Measurements from ENCODE around the gene DELE1. TPM values are rescaled to one million over a fixed set of nuclear protein-coding genes. Genes with fewer than 3 reads are reported as not detected.
"Not testable (repeated sequence)": the region's sequence is repeated elsewhere in the genome, so short reads cannot be mapped to it uniquely, and the experiment has no call there.

DELE1 gene
- total and polyA plus RNA-seq, 3 experiments from 2014 or later, result 27.3 to 50.2 (median 48.8) TPM

DNA sequence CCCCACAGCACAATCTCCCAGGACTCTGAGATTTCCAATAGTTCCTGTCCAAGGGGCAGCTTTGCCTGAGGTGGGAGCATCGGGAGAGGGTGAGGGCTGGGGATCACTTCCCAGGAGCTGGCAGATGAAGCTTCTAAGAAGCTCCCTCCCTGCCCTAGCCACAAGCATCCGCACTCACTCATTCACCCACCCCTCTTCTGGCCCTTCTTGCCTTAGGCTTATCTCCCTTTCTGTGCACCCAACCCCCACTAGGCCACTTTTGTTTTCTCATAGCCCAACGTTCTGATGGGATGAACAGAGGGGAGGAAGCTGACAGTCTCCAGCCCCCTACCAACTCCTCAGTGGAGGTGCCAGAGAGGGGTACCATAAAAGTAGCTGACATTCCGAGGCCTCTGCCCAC is 41.8 kb upstream of the DELE1 start:
- H3K4me1 Mint-ChIP-seq, result peaks cover 17 to 27% (median 27%) of the 10 kb centered on the region in 3 donors
- no peak for DNase-seq
- H3K4me3 Mint-ChIP-seq, result no peak overlapping the region
- Histone ChIP-seq H3K27ac (ENCODE audit: low read depth, low read length) (no peak overlapping the region), H3K36me3 (ENCODE audit: insufficient read depth, low read length) (no peaks in the 10 kb centered on the region), H3K9me3 (ENCODE audit: low read length) (no peaks in the 10 kb centered on the region), H3K4me3 (ENCODE audit: low read length) (no peak overlapping the region), H3K4me1 (ENCODE audit: insufficient read depth, low read length) (peaks cover 18% of the 10 kb centered on the region), H3K27me3 (ENCODE audit: insufficient read depth, low read length, poor library complexity, severe bottlenecking) (peaks cover 68% of the 10 kb centered on the region)
- H3K27me3 Mint-ChIP-seq, result peaks cover 74 to 82% of the 10 kb centered on the region in 2 donors
- no peaks in the 10 kb centered on the region for H3K36me3 Mint-ChIP-seq
- CTCF ChIA-PET, result interaction anchor here (0.8 to 9.0 kb wide), 10 partner anchors 10 to 223 kb away, joined by 3 to 184 read pairs (median 4); partner anchors contain the start of gene RNF14
- no peaks in the 10 kb centered on the region for H3K9me3 Mint-ChIP-seq
- POLR2A ChIA-PET, result interaction anchor here (0.6 kb wide), 1 partner anchor 96 kb away, joined by 3 read pairs; no protein-coding TSS in a partner anchor
- H3K27ac Mint-ChIP-seq, result no peak overlapping the region

DNA sequence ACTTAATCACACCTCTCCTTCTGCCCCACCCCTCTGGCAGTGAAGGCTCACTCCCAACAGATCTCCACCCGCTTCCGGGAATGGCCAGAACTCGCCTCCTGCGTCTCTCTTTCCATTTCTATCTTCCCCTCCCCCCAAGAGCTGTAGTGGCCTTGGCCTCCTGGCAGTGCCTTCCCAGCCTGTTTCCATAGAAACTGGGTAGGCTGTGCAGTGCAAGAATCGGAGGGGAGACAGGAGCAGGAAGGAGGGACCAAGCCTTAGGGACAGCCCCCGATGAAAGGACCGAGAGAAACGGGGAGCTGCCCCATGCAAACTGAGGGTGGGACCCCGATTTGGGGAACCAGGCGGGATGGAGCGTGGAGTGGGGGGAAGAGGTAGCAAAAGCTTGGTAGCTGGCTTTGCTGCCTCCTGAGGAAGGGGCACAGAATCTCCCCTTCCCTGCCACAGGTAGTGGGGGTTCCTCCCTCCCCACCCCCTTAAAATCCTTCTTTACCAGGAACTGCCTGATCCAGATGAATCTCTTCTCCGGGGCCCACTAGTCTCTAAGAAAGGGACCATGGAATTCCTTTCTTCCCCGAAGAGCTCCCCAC is 41.0 kb upstream of the DELE1 start:
- H3K27ac Mint-ChIP-seq, result no peak overlapping the region
- H3K27ac ChIP-seq (ENCODE audit: low read depth, low read length), result no peak overlapping the region
- H3K27me3 Mint-ChIP-seq, result peaks cover 67 to 75% of the 10 kb centered on the region in 2 donors
- H3K36me3 ChIP-seq (ENCODE audit: insufficient read depth, low read length), result no peaks in the 10 kb centered on the region
- no peaks in the 10 kb centered on the region for H3K9me3 Mint-ChIP-seq
- H3K27me3 ChIP-seq (ENCODE audit: insufficient read depth, low read length, poor library complexity, severe bottlenecking), result peaks cover 60% of the 10 kb centered on the region
- peaks cover 10% of the 10 kb centered on the region for H3K4me1 ChIP-seq (ENCODE audit: insufficient read depth, low read length)
- peaks cover 9 to 19% (median 19%) of the 10 kb centered on the region in 3 donors for H3K4me1 Mint-ChIP-seq
- H3K4me3 ChIP-seq (ENCODE audit: low read length), result no peak overlapping the region
- ChIA-PET POLR2A (interaction anchor here (0.9 to 1.2 kb wide), 2 partner anchors 180 to 191 kb away, joined by 3 to 5 read pairs; no protein-coding TSS in a partner anchor), CTCF (interaction anchor here (0.6 to 9.0 kb wide), 7 partner anchors 75 to 223 kb away, joined by 4 to 184 read pairs (median 54); partner anchors contain the start of gene RNF14)
- H3K4me3 Mint-ChIP-seq, result no peak overlapping the region
- H3K36me3 Mint-ChIP-seq, result no peaks in the 10 kb centered on the region
- DNase-seq, result no peak
- H3K9me3 ChIP-seq (ENCODE audit: low read length), result no peaks in the 10 kb centered on the region

DNA sequence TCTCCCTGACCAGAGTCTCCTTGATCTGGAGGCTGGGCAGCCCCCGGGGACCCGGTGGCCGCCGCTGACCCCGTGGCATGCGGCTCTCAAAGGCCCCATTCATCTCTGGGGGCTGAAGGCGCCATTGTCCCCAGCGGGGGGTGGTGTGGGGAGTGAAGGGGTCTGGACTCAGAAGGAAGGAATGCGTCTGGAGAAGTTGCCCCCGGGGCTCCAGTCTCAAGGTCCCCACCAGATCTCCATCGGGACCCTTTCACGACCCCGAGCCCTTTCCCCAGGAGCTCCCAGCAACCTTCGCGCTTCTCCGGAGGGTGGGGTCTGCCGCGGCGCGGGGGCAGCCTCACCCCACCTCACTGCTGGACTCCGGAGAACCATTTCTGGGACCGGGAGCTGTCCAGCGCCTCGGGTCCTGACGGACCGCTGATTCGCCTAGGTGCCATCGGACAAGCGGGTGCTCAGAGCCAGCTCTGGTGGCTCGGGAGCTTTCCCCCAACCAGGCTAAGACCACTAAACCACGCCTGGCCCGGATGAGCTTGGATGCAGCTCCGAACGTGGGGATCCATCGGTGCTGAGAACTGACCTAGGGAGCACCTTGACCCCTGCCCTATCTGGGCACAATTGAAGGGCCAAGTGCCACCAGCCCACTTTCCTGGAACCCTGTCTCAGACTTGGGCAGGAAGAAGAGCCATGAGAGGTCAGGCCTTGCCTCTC is 40.3 kb upstream of the DELE1 start:
- Histone ChIP-seq H3K27me3 (ENCODE audit: insufficient read depth, low read length, poor library complexity, severe bottlenecking) (peaks cover 58% of the 10 kb centered on the region), H3K36me3 (ENCODE audit: insufficient read depth, low read length) (no peaks in the 10 kb centered on the region), H3K9me3 (ENCODE audit: low read length) (no peaks in the 10 kb centered on the region), H3K4me3 (ENCODE audit: low read length) (no peak overlapping the region), H3K27ac (ENCODE audit: low read depth, low read length) (no peak overlapping the region), H3K4me1 (ENCODE audit: insufficient read depth, low read length) (peaks cover 7% of the 10 kb centered on the region)
- Mint-ChIP-seq H3K9me3 (no peaks in the 10 kb centered on the region), H3K4me3 (no peak overlapping the region), H3K27ac (no peak overlapping the region), H3K4me1 (peaks cover 9 to 17% (median 17%) of the 10 kb centered on the region in 3 donors), H3K27me3 (peaks cover 66 to 73% of the 10 kb centered on the region in 2 donors), H3K36me3 (no peaks in the 10 kb centered on the region)
- no peak for DNase-seq
- POLR2A ChIA-PET, result interaction anchor here (0.9 to 1.2 kb wide), 2 partner anchors 181 to 192 kb away, joined by 3 to 5 read pairs; no protein-coding TSS in a partner anchor
- CTCF ChIA-PET, result interaction anchor here (0.6 to 9.0 kb wide), 7 partner anchors 76 to 224 kb away, joined by 4 to 184 read pairs (median 54); partner anchors contain the start of gene RNF14

DNA sequence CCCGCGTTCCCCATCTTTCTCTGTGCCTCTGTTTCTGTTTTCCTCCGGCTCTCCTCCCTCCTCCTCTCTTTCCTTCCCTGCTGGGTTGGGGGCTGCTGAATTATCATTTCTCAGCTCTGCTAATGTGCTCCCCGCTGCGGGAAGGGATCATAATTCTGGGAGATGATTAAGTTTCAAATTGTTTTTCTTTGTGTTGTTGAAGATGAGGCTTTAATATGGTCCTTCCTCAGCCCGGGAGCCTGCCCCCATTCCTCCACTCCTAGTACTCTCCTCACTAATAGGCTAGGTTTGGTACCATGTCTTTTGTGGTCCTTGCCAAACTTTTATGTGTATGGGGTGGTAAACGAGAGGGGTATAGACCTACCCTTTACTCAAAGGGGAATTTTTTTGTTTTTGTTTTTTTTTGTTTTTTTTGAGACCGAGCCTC is 39.8 kb upstream of the DELE1 start:
- Histone ChIP-seq H3K27me3 (ENCODE audit: insufficient read depth, low read length, poor library complexity, severe bottlenecking) (peaks cover 54% of the 10 kb centered on the region), H3K36me3 (ENCODE audit: insufficient read depth, low read length) (no peaks in the 10 kb centered on the region), H3K27ac (ENCODE audit: low read depth, low read length) (no peak overlapping the region), H3K9me3 (ENCODE audit: low read length) (no peaks in the 10 kb centered on the region), H3K4me3 (ENCODE audit: low read length) (no peak overlapping the region), H3K4me1 (ENCODE audit: insufficient read depth, low read length) (peaks cover 2% of the 10 kb centered on the region)
- H3K36me3 Mint-ChIP-seq, result no peaks in the 10 kb centered on the region
- POLR2A ChIA-PET, result no interaction called here
- no peak overlapping the region for H3K27ac Mint-ChIP-seq
- CTCF ChIA-PET, result interaction anchor here (7.1 to 9.0 kb wide), 3 partner anchors 77 to 190 kb away, joined by 63 to 184 read pairs (median 135); no protein-coding TSS in a partner anchor
- no peak for DNase-seq
- no peak overlapping the region for H3K4me3 Mint-ChIP-seq
- peaks cover 7 to 12% (median 12%) of the 10 kb centered on the region in 3 donors for H3K4me1 Mint-ChIP-seq
- H3K9me3 Mint-ChIP-seq, result no peaks in the 10 kb centered on the region
- peaks cover 66 to 70% of the 10 kb centered on the region in 2 donors for H3K27me3 Mint-ChIP-seq

DNA sequence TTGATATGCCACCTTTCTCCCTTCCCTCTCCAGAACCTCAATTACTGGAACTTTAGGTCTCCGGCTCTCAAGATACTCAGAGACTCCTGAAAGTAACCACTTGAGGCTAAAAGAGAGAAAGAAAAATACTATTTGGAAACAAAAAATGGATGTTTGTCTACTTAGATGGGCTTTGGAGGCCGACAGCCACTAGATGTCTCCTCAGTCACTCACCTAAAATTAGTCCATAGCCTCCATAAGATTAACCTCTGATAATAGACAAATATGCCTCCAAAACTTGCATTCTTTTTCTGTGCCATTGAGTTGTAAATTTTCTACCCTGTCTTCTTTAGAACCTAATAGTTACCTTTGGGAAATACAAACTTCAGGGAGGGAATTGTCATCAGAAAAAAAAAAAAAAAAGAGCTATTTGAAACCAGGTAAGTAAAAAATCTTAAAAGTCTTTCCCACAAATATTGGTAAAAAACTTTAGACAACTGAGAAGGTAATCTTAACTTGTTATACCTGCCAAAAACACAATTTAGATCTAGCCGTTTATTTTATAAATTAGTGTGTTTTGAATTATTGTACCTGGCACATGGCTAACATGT is 34.3 kb upstream of the DELE1 start:
- no peaks in the 10 kb centered on the region for H3K36me3 Mint-ChIP-seq
- H3K27me3 ChIP-seq (ENCODE audit: insufficient read depth, low read length, poor library complexity, severe bottlenecking), result peaks cover 13% of the 10 kb centered on the region
- no peaks in the 10 kb centered on the region for H3K4me1 ChIP-seq (ENCODE audit: insufficient read depth, low read length)
- POLR2A ChIA-PET, result interaction anchor here (0.5 kb wide), 1 partner anchor 297 kb away, joined by 4 read pairs; no protein-coding TSS in a partner anchor
- H3K27me3 Mint-ChIP-seq, result peaks cover 27 to 45% of the 10 kb centered on the region in 2 donors
- H3K4me3 Mint-ChIP-seq, result no peak overlapping the region
- H3K27ac ChIP-seq (ENCODE audit: low read depth, low read length), result no peak overlapping the region
- CTCF ChIA-PET, result interaction anchor here (1.2 to 2.1 kb wide), 4 partner anchors 11 to 239 kb away, joined by 3 to 11 read pairs (median 4); partner anchors contain the start of genes FCHSD1, PCDH1 and RNF14
- no peaks in the 10 kb centered on the region for H3K9me3 ChIP-seq (ENCODE audit: low read length)
- no peaks in the 10 kb centered on the region for H3K4me1 Mint-ChIP-seq
- no peak overlapping the region for H3K4me3 ChIP-seq (ENCODE audit: low read length)
- no peaks in the 10 kb centered on the region for H3K9me3 Mint-ChIP-seq
- no peak overlapping the region for H3K27ac Mint-ChIP-seq
- no peaks in the 10 kb centered on the region for H3K36me3 ChIP-seq (ENCODE audit: insufficient read depth, low read length)
- no peak for DNase-seq

DNA sequence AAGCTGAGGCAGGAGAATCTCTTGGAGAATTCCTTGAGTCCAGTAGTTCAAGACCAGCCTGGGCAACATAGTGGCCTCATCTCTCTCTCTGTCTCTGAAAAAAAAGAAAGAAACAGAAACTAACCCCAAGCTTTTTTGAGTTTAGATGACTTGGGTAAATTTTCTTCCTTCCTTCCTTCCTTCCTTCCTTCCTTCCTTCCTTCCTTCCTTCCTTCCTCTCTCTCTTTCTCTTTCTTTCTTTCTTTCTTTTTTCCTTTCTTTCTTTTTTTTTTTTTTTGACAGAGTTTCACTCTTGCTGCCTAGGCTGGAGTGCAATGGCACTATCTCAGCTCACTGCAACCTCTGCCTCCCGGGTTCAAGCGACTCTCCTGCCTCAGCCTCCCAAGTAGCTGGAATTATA is 33.2 kb upstream of the DELE1 start:
- H3K9me3 Mint-ChIP-seq; H3K27me3 ChIP-seq (ENCODE audit: insufficient read depth, low read length, poor library complexity, severe bottlenecking); H3K9me3 ChIP-seq (ENCODE audit: low read length); H3K27ac Mint-ChIP-seq; H3K4me1 Mint-ChIP-seq; H3K36me3 ChIP-seq (ENCODE audit: insufficient read depth, low read length); H3K4me3 ChIP-seq (ENCODE audit: low read length); POLR2A ChIA-PET; H3K36me3 Mint-ChIP-seq; H3K27ac ChIP-seq (ENCODE audit: low read depth, low read length); DNase-seq; H3K4me1 ChIP-seq (ENCODE audit: insufficient read depth, low read length); H3K4me3 Mint-ChIP-seq: not testable (repeated sequence)
- CTCF ChIA-PET, result interaction anchor here (0.8 to 2.1 kb wide), 4 partner anchors 12 to 240 kb away, joined by 3 to 11 read pairs (median 4); partner anchors contain the start of genes FCHSD1, PCDH1 and RNF14
- H3K27me3 Mint-ChIP-seq, result peaks cover 24 to 41% of the 10 kb centered on the region in 2 donors

DNA sequence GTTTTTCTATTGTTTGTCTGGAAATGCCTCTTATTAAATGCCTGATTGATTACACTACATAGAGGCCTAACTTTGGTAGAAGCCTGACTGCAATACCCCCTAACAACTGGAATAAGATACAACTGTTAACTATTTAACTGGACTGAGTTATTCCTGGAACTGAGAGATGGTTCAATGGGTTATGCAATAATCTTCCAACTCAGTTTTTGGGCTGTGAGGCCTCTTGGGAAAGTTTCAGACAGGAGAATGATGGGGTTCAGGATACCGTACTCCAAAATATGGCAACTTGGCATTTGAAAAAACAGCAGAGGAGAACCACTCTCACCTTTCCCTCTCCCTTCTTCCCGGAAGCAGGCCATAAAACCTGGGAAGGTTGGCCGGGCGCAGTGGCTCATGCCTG is 26.2 kb upstream of the DELE1 start:
- no peaks in the 10 kb centered on the region for H3K36me3 ChIP-seq (ENCODE audit: insufficient read depth, low read length)
- no peaks in the 10 kb centered on the region for H3K27me3 ChIP-seq (ENCODE audit: insufficient read depth, low read length, poor library complexity, severe bottlenecking)
- Mint-ChIP-seq H3K4me3 (no peak overlapping the region), H3K4me1 (no peaks in the 10 kb centered on the region), H3K27ac (no peak overlapping the region), H3K9me3 (no peaks in the 10 kb centered on the region), H3K36me3 (peaks cover 0 to 10% (median 0%) of the 10 kb centered on the region in 3 donors), H3K27me3 (peaks cover 14 to 41% of the 10 kb centered on the region in 2 donors)
- H3K4me3 ChIP-seq (ENCODE audit: low read length), result no peak overlapping the region
- DNase-seq, result no peak
- no peaks in the 10 kb centered on the region for H3K4me1 ChIP-seq (ENCODE audit: insufficient read depth, low read length)
- H3K9me3 ChIP-seq (ENCODE audit: low read length), result no peaks in the 10 kb centered on the region
- CTCF ChIA-PET, result interaction anchor here (1.8 to 2.5 kb wide), 2 partner anchors 18 to 63 kb away, joined by 4 to 7 read pairs; no protein-coding TSS in a partner anchor
- POLR2A ChIA-PET, result no interaction called here
- no peak overlapping the region for H3K27ac ChIP-seq (ENCODE audit: low read depth, low read length)

Data from CD8-positive, alpha-beta memory T cell (primary cell).